Fibroblast of skin of right biceps (primary cell): Measurements from ENCODE around the gene C2orf49.
A peak's percentile ranks its signal among the peaks of the same experiment; 100 is the strongest.
"Not testable (repeated sequence)": the region's sequence is repeated elsewhere in the genome, so short reads cannot be mapped to it uniquely, and the experiment has no call there.

ENCODE experiments used
- DNase-seq: peaks from one replicate; pipeline ENCODE4 v3.0.0-alpha.2; 2013

Gene C2orf49

DNA sequence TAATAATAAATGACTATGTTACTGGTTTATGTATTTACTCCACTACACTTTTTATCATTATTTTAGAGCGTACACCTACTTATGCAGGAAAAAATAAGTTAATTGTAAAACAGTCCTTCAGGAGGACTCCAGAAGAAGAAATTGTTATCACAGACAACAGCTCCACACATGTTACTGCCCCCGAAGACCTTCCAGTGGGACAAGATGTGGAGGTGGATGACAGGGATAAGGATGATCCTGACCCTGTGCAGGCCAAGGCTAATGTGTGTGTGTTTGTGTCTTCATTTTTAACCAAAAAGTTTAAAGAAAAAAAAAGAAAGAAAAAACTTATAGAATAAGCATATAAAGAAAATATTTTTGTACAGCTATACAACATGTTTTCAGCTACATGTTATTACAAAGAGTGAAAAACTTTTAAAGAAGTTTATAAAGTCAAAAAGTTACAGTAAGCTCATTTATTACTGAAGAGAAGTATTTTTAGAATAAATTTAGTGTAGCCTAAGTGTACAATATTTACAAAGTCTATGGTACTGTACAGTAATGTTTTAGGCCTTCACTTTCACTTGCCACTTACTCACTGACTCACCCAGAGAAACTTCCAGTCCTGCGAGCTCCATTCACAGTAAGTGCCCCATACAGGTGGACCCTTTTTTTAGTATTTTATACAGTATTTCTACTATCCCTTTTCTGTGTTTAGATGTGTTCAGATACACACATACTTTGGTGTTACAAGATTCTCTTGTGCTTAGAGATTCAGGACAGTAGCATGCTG is 15.3 kb upstream of the C2orf49 start:
- peak; percentile 12 for DNase-seq

DNA sequence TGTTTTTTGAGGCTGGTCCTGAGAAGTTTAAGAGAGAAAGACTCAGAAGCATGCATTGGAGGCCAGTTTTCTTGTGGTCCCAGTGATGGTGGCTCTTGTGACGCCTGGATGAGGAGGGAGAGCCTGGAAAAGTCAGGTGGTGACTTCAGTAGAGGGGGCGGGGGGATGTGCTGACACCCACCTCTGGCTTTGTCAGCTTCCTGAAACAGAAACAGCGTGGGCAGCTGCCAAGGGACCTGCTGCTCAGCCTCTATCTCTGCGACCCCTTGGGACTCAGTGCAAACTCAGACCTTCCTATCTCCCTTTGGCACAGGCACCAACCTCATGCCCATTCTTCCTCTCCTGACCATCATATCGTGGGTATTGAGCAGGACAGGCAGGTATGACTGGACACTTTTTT is 14.2 kb upstream of the C2orf49 start:
- DNase-seq: no peak

DNA sequence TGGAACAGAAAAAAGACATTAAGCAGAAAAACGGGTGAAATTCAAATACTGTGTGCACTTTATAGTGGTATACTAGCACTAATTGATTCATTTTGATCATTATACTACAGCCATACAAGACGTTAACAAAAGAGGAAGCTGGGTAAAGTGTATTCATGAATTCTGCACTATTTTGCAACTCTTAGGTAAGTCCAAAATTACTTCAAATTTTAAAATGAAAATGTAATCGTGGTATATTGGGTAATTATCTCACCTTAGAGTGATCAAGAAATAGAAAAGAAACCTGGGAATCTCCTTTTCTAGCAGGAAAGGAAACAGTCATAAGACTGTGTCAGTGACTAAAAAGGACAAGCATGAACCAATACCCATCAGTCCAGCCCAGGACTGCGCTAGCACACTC is 13.2 kb upstream of the C2orf49 start:
- DNase-seq: no peak

DNA sequence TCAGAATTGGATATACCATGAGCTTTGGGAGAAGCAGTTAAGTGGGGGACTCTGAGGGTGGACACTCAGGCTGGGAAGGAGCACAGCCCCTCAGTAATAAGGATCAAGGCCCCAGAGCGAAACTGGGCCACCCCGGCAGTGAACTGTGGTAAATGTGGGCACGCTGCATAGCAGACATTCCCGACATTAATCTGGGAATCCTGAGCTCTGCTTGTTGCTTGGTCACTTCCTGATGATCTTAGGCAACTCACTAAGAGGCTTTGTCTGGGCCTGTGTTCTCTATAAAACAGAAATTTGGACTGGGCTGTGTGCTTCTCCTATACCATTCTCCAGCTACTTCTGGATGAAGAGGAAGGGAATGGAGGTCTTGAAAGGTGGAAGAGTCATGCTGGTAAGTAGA is 12.6 kb upstream of the C2orf49 start:
- DNase-seq: peak; percentile 80

DNA sequence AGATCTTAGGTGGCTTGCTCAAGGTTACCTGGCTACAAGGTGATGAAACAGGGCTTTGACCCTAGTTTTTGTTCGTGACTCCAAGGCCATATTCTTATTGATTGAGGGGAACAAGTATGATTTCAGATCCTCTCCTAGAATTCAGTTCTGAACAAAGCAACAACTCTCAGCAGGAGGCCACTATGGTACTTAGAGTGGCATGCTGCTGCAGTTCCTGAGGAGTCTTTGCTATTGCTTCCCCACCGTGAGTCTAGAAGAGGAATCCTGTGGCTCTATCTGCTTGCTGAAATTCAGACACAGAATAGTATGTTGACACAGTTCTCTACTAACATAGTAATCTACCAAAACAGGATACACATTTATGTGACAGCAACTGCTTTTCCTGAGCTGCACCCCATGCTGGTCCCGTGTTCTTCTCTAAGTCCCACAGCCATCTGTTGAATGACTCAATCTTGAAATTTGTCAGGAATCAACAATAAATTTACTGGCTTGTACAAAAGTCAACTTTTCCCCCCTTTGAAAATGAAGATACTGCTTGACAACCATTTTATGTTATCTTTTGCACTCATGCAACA is 11.9 kb upstream of the C2orf49 start:
- peak; percentile 75 for DNase-seq

DNA sequence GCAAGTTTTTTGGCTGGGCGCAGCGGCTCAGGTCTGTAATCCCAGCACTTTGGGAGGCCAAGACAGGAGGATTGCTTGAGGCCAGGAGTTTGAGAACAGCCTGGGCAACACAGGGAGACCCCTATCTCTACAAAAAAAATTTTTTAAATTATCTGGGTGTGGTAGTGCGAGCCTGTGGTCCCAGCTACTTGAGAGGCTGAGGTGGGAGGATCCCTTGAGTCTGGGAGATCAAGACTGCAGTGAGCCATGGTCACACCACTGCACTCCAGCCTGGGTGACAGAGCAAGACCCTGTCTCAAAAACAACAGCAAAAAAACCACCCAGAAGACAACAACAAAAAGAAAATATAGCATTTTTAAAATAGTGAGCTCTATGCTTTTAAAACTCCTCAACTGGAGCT is 10.1 kb upstream of the C2orf49 start:
- DNase-seq: not testable (repeated sequence)

DNA sequence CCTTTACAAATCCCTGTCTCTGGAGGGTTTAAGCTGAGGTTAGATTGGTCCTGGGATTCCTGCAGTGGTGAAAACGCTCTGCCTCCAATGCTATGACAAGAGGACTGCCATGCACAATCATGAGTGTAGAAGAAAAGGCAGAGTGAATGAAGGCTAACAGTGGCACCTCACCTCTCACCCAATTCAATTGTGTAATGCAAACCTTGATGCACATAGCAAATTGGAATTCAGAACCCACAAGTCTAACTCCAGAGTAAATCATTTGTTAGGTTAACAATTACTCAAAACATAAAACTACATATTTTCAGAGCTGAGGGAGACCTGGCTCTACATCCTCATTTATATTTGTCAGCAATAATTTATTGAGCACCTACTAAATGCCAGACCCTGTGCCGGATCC is 9.7 kb upstream of the C2orf49 start:
- DNase-seq: no peak

DNA sequence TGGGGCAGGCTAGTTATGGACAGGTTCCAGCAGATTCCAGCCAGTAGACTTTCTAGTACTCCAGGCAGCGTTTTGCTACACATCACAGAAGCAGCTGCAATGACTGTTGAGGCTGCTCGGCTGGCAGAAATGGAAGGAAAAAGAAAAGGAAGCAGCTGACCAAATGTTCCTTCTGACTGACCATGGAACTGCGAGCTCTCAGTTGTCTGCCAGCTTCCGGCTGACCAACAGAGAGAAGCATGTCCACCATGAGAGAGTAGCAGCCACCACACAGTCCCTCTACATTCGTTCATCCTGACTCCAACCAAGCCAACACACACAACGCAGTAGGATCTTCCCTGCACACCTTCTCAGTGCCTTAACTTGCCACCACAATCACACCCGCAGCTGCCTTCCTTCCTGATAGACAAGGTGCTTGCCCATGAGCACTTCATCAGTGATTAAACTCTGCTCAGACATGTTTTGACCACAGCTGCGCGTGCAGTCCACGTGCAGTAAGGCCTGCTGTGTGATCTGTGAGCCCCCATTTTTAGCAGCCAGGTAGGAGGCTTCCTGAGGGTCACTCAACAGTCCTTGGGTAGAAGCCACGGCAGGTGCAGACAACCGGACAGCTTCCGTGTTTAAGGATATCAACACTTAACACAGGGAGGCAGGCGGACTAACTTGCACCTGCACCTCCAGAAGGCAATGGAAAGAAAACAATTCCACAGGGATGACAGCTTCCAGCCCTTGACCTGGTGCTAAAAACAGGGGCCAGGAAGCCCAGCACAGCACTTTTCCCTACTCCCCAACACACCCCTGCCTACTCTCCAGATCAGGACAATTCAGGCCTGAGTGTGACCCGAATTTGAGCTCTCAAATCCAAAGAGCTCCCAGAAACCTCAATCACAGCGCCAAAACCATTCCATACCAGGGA is 8.8 kb upstream of the C2orf49 start:
- DNase-seq: no peak

DNA sequence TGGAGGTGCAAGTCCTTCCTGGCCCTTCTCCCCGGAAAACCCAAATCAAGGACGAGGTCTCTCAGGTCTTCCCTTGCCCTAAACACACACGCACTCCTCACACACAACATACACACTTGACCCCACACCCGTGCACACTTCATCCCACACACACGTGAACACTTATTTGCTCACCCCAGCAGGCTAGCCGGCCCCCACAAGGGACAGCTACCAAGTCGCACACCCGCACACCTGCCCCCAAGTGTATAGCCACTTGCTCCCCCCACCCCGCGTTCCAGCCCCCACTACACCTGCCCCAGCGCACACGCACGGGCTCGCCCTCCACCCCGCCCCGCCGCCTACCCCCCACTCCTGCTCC is 8.2 kb upstream of the C2orf49 start:
- no peak for DNase-seq

DNA sequence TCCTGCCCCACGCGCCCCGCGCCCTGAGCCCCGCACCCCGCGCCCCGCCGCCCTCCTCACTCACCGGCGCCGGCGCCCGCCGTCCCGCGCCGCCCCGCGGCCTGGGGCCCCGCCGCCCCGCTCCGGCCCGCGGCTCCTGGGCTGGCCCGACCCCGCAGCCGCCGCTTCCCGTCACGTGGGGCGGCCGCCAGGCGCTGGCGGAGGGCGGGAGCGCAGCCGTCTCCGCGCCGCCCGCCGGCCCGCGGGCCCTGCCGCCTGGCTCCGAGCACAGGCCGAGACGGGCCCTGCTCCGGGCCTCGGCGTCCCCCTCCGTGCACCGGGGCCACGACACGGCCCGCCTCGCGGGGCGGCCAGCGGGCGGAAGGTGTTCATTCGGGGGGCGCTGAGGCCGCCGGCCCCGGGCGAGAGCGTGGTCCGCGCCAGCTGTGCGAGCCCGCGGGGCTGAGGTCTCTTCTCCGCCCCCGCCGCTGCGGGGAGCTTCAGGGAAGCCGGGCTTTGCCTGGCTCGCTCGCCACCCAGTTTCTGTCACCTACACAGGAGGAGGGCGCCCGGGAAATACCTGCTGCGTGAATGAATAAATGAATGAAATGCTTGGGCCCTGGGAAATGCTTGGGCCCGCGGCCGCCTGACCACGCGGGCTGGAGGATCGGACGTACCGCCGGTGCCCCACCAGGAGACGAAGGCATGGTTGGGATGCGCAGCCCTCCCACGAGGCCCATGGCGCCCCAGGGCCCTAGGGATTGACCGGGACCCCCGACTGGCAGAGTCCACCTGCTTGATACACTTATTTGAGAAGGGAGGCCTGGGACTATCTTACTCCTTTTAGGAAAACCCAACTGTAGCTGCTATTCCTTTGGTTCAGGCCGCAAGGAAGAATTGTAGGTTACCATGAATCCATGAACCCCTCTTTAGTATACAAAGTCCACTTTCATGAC is 7.5 kb upstream of the C2orf49 start, which contains the start of gene TGFBRAP1:
TSS of gene TGFBRAP1 (minus strand) at position 175 of the 935 bp plus-strand sequence. CDS start 21,434 bp downstream, outside the sequence.
- DNase-seq: peak; percentile 66

DNA sequence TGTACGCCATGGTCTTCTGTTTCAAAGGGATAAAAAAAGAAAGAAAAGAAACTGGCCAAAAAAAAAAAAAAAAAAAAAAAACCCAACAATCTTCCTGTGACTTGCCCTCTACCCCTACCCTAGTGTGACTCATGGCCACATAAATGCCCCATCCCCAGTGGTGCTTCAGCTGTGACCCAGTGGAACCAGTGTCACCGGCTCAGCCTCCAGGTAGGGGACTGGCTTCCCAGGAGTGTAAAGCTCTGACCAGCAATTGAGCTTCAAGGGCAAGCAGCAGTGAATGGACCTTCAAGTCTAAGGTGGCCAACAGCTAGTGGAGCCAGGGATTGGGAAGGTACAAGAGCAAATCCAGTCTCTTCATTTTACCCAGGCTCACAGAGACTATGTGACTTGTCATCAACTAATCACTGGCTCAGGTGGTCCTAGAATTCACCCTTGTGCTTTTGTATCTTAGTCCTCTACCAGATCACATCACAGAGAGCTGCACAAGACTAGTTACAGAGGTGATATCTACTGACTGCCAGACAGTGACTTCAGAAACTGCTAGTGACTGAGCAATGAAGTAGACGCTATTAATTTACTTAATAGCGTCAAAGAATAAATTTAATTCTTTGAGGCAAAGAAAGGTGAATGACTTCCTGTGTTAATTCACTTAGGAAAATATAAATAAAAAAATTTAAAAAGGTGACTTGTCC is 6.5 kb upstream of the C2orf49 start:
- DNase-seq: no peak

DNA sequence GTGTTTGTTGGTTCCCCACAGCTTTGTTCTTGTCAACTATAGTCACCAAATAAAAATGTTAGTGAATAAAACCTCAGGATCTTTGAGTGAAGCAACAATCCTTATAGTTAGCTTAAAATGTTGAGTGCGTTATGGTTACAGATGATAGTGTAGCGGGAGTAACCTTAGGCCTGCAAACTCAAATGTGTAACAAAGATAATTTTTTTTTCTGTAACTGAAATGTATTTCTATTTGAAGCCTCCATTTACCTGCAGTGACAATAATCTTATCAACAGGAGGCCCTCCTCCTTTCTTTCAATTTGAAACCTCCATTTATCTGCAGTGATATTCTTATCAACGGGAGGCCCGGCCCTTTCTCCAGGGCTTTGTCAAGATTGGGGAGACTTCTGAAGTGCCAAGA is 3.1 kb upstream of the C2orf49 start:
- DNase-seq: no peak

DNA sequence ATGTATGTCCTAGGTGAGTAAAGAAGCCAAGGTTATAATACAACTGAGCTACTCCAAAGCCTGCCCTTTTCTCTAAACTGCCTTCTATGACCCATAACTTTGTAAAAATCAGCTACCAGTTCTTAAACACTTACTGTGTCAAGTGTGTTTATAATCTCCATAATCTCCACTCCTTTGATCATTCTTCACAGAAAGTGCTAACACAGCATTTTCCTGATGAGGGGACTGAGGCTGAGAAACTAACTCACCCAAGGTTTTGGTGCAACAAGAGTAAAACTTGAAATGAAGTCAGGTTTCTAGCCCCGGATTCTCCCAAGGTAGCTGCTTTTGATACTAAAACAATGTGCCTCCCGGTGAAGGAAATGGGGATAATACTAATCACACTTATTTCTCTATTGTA is 1.9 kb upstream of the C2orf49 start:
- DNase-seq: no peak

DNA sequence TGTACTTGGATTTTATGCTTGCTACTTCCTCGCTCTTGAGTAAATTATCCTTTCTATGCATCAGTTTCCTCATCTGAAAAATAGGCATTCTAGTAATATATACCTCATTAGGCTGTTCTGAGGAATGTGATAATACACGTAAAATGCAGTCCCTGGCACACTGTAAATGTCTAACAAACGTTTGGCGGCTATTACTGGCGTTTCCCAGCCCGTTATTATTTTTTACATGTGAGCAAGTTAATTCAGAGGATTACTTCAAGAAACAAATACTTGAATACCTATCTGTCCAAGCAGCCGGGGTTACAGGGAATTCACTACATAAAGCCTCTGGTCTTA is 586 bp upstream of the C2orf49 start:
- no peak for DNase-seq

DNA sequence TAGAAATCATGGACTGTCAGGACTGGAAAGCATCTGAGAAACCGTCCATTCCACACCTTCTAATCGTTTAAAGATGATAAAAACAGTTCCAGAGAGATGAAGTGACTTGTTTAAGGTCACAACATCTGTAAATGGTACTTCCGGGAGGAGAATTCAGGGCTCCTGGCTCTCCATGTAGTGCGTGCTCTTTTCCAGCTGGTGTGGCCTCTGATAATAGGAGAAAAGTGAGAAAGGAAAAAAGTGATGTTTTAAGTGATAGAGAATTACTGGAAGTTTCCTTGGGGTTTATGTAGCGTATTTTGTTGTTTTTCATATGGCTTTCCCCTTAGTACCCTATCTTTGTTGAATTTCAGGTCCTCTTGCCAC is 663 bp downstream of the C2orf49 start:
- no peak for DNase-seq

DNA sequence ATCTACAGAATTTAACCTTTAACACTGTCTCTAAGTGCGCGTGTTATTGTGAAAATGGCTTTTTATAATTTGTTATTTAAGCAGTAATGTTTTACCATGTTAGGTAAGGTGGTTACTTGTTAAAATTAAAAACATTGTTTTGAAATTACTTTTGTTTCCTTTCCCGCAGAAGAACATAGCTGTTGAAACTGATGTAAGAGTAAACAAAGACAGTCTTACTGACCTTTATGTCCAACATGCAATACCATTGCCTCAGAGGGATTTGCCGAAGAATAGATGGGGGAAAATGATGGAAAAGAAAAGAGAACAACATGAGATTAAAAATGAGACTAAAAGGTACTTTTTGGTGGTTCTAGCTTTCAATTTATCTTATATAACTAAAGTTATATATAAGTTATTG is 2.1 kb downstream of the C2orf49 start:
- DNase-seq: no peak

DNA sequence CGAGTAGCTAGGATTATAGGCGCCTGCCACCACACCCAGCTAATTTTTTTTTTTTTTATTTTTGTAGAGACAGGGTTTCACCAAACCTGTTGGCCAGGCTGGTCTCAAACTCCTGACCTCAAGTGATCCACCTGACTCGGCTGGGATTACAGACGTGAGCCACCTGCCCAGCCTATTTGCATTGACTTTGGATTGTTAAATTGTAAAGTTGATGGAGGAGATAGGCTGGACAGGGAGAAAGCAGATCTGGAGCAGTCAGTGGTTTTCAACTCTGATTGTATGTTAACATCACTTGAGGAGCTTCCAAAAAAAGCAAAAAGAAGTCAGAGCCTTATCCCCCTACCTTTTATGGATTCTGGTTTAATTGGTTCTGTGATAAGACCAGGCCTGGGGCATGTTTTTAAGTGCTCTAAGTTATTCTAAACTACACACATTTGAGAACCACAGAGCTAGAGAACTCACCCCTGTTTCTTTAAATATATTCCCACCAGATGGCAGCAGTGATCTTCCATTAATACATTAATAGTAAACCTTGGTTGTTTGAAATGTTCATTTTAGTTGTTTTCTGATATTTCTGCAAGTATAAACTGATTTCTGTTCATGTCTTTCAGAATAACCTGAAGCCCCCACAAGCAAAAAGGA is 7.5 kb downstream of the C2orf49 start:
- DNase-seq: peak; percentile 44

DNA sequence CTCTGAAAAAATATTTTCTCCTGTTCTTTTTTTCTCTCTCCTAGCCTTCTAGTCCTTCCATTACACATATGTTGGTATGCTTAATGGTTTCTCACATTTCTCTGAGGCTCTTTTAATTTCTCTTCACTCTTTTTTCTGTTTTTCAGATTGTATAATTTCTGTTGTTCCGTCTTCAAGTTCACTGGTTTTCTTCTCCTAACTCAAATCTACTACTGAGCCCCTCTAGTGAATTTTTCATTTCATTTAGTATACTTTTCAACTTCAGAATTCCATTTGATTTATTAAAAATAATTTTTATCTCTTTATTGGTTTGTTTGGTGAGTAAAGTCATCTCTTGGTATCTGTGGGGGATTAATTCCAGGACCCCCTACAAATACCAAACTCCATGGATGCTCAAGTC is 19.8 kb downstream of the C2orf49 start:
- no peak for DNase-seq

DNA sequence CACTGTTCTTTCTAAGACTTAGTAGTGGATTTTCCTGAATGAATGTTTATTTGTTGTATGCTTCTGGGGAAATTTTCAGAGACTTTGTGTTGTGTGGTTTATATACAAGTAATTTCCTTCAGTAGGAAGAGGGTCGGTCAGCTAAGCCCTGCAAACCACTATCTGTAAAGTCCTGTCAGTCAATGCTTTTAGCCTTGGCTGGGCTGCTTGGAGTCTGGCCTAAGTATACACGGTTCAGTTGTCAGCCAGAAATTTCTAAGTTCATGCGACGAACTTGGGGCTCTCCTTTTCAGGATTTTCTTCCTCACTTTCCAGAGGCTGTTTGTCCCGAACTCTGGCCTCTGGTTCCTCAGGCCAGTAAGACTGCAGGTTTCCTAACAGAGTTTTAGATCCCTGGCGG is 21.3 kb downstream of the C2orf49 start:
- no peak for DNase-seq

DNA sequence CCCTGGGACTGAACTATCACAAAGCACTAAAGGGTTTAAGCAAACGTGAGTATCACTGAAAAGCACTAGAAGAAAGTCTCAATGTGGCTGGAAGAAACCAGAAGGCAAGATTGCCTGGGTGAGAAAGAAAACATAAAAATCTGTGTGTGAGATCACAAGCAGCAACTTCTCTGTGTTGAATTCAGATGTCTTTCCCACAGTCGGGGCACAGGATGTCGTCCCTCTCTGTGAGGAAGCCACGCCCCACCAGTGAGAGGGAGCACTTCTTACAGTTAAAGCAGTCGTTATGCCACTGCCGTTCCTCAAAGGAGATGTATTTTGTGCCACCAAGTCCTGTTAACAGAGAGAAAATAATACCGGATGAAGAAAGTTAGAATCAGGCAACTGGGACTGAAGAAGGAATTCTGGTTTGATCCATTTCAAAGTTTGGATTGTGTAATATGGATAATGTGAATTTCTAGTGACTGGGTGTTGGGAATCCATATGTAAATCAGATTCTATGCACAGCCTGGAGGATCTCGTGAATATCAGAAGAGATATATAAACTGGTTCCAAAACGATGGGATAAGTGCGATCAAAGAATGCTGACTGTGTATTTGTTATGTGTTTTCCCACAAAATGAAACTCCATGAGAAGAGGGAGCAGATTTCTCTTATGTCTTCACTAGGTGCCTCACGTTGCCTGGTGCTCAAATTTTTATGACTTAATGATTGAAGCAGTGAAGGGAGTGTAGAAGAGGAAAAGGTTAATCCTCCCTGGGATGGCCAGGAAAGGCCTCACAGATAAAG is 24.0 kb downstream of the C2orf49 start:
- no peak for DNase-seq
